ENCODE measurements around the gene KLK5. TPM values are rescaled to one million over a fixed set of nuclear protein-coding genes. Genes with fewer than 3 reads are reported as not detected.
A peak's percentile ranks its signal among the peaks of the same experiment; 100 is the strongest.

The KLK5 gene
- total RNA-seq, 1 donor from 2014 or later, result not detected

DNA sequence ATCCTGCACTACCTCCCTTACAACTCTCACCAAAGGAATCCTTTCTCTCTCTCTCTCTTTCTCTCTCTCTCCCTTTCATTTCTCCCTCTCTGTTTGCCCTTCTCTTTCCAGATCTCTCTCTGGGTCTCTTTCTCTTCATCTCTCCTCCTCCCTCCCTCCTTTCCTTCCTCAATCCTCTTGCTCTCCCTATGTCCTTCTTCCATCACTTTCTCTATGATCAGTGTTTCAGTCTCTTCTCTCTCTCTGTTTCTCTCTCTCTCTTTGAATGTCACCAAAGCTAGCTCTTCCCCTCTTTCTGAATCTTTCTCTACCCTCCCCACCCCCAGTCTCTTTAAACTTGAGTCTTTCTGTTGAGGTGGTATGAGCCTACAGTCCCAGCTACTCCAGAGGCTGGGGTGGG is 21.8 kb downstream of the KLK5 start:
- no peak for TF ChIP-seq CTCF (IDR thresholded peaks at IDR 0.05)
- intact Hi-C loops (cut with DNase I), result no loop called here
- Histone ChIP-seq H3K4me3 (no peak overlapping the region), H3K4me1 (no peaks in the 10 kb centered on the region), H3K36me3 (no peaks in the 10 kb centered on the region), H3K27ac (no peak overlapping the region), H3K9me3 (no peaks in the 10 kb centered on the region), H3K27me3 (peaks cover 40% of the 10 kb centered on the region)
- ATAC-seq (no peak), DNase-seq (no peak)

- intact Hi-C loops (cut with DNase I), result no loop called here
- TF ChIP-seq CTCF (IDR thresholded peaks at IDR 0.05), result no peak
- Histone ChIP-seq H3K4me1 (no peaks in the 10 kb centered on the region), H3K36me3 (no peaks in the 10 kb centered on the region), H3K9me3 (no peaks in the 10 kb centered on the region), H3K4me3 (no peak overlapping the region), H3K27me3 (peaks cover 41% of the 10 kb centered on the region), H3K27ac (no peak overlapping the region)
- DNase-seq, result no peak
- ATAC-seq, result no peak
Measured at GRCh38 chr19:50928831-50929230, 24.0 kb downstream of the KLK5 start.

- no peak for ATAC-seq
- intact Hi-C loops (cut with DNase I), result no loop called here
- Histone ChIP-seq H3K4me3 (no peak overlapping the region), H3K9me3 (no peaks in the 10 kb centered on the region), H3K36me3 (no peaks in the 10 kb centered on the region), H3K27me3 (peaks cover 53% of the 10 kb centered on the region), H3K4me1 (no peaks in the 10 kb centered on the region), H3K27ac (no peak overlapping the region)
- no peak for DNase-seq
- no peak for TF ChIP-seq CTCF (IDR thresholded peaks at IDR 0.05)
Measured at GRCh38 chr19:50926144-50926543, 26.7 kb downstream of the KLK5 start.

DNA sequence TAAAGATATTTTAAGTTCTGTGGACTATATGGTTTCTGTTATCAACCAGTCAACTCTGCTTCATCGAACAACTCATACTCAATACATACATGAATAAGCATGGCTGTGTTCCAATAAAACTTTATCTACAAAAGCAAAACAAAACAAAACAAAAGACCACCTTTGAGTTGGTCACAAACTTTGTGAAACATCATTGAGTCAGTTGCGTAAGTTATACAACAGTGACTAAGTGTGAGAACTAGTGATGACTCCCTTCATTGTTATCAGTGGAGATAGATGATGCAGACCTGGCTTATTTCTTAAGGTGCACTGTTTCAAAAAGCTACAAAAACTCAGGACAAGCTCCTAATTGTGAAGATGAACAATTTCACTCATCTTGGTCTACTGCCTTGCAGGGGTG is 27.1 kb downstream of the KLK5 start:
- TF ChIP-seq CTCF (IDR thresholded peaks at IDR 0.05), result no peak
- Histone ChIP-seq H3K4me1 (no peaks in the 10 kb centered on the region), H3K27ac (no peak overlapping the region), H3K27me3 (peaks cover 53% of the 10 kb centered on the region), H3K4me3 (no peak overlapping the region), H3K9me3 (no peaks in the 10 kb centered on the region), H3K36me3 (no peaks in the 10 kb centered on the region)
- intact Hi-C loops (cut with DNase I), result no loop called here
- ATAC-seq (no peak), DNase-seq (no peak)

DNA sequence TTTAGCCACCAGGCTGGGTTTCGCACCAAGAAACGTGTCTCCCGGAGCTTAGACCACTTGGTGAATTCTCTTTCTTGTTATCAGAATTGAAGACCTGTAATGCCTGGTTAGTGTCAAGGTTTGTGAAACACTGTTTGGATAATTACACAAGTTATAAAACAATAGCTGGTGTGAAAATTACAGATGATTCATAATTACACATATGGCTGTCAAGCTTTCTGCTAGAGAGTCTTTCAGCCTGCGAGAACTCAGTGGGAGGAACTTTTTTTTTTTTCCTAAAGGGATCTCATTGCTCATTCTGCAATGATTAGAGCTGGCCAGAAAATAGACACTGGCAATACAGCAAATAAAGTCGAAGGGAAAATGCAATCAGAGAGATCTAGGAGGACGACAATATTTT is 28.3 kb downstream of the KLK5 start:
- TF ChIP-seq CTCF (IDR thresholded peaks at IDR 0.05), result no peak
- no peaks in the 10 kb centered on the region for H3K4me1 ChIP-seq
- no peaks in the 10 kb centered on the region for H3K36me3 ChIP-seq
- H3K4me3 ChIP-seq, result no peak overlapping the region
- DNase-seq, result no peak
- ATAC-seq, result no peak
- intact Hi-C loops (cut with DNase I), result no loop called here
- H3K27ac ChIP-seq, result no peak overlapping the region
- peaks cover 53% of the 10 kb centered on the region for H3K27me3 ChIP-seq
- H3K9me3 ChIP-seq, result no peaks in the 10 kb centered on the region

GRCh38 chr19:50922317-50922853 is 30.5 kb downstream of the KLK5 start:
- no peak overlapping the region for H3K4me3 ChIP-seq
- ATAC-seq, result peak; percentile 99
- DNase-seq, result peak; percentile 77
- intact Hi-C loops (cut with DNase I), result no loop called here
- no peaks in the 10 kb centered on the region for H3K9me3 ChIP-seq
- no peaks in the 10 kb centered on the region for H3K36me3 ChIP-seq
- no peaks in the 10 kb centered on the region for H3K4me1 ChIP-seq
- no peak overlapping the region for H3K27ac ChIP-seq
- peak; percentile 89 for TF ChIP-seq CTCF (IDR thresholded peaks at IDR 0.05)
- H3K27me3 ChIP-seq, result peaks cover 45% of the 10 kb centered on the region
